Measurements from ENCODE around the gene KCNMA1.

DNA sequence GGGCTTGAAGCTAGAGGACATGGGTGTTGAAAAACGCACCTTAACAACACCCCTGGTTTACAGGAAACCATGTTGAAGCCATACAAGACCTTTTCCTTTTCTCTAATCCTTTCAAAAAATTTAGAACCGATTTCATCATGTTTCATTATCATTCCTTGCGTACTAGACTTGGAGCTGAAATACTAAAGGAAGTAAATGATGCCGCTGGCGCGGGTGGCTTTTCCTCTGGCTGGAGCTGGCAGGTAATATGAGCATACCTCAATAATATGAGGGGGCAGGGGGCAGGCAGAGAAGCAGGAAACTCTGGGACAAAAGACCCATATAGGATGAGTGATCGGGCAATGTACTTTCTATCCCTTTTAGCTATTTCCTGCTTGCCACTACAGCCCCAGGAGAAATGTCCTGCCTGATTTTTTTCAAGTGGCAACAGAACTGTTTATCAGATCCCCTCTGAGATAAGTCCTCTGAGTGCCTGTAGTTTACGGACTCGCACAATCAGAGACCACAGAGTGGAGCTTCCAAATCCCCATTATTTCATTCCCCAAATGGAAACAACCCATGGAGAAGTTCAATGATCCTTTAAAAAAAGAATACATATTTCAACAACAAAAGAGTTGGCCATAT lies 450.1 kb downstream of the KCNMA1 start:
- TF ChIP-seq ETS2 (tag; IDR thresholded peaks at IDR 0.05; ENCODE audit: borderline replicate concordance, poor library complexity, severe bottlenecking) (no peak), CSDE1 (IDR thresholded peaks at IDR 0.05) (no peak), ELF2 (CRISPR knock-in tag; IDR thresholded peaks at IDR 0.05) (no peak), JUN (IDR thresholded peaks at IDR 0.05; ENCODE audit: borderline replicate concordance, low read depth, low read length) (no peak), JUN (CRISPR knock-in tag; IDR thresholded peaks at IDR 0.05; ENCODE audit: borderline replicate concordance) (no peak), CTCF (IDR thresholded peaks at IDR 0.05 in 2 of 3, conservative IDR thresholded peaks at IDR 0.05 in 1 of 3; ENCODE audit: insufficient read depth in 2 of 3, low read depth in 1 of 3, low read length in 3 of 3) (no peak), EZH2 (IDR thresholded peaks at IDR 0.05; ENCODE audit: borderline replicate concordance, low read depth, low read length) (no peak), RFX5 (IDR thresholded peaks at IDR 0.05; ENCODE audit: low read depth, low read length) (no peak), NR3C1 (CRISPR knock-in tag; IDR thresholded peaks at IDR 0.05) (no peak), EP300 (IDR thresholded peaks at IDR 0.05; ENCODE audit: low read length) (no peak), FOXM1 (IDR thresholded peaks at IDR 0.05; ENCODE audit: low read depth) (no peak), FOXM1 (CRISPR knock-in tag; IDR thresholded peaks at IDR 0.05; ENCODE audit: low read depth) (no peak)
